SK-N-SH treated with all-trans-retinoic acid at 6 μM for 48 hours (cell line): ENCODE results near the gene BICRAL.

Source experiments
- CSDC2 ChIP-seq: fragments of 250-450 bp; sonication (Bioruptor Pico); IDR thresholded peaks from 2 replicates; pipeline ENCODE4 v1.5.0; 2020; ENCODE audit warnings: mild to moderate bottlenecking, moderate library complexity
- ESRRG ChIP-seq: fragments of 250-450 bp; sonication (Bioruptor Pico); IDR thresholded peaks from 2 replicates; pipeline ENCODE4 v1.6.1; 2021; ENCODE audit warnings: mild to moderate bottlenecking
- PPARA ChIP-seq: fragments of 250-450 bp; sonication (Bioruptor Pico); IDR thresholded peaks from 2 replicates; pipeline ENCODE4 v1.5.0; 2020; ENCODE audit warnings: mild to moderate bottlenecking, borderline replicate concordance
- TSHZ2 ChIP-seq: fragments of 250-450 bp; sonication (Bioruptor Pico); IDR thresholded peaks from 2 replicates; pipeline ENCODE4 v1.5.0; 2020; ENCODE audit warnings: mild to moderate bottlenecking, moderate library complexity

DNA sequence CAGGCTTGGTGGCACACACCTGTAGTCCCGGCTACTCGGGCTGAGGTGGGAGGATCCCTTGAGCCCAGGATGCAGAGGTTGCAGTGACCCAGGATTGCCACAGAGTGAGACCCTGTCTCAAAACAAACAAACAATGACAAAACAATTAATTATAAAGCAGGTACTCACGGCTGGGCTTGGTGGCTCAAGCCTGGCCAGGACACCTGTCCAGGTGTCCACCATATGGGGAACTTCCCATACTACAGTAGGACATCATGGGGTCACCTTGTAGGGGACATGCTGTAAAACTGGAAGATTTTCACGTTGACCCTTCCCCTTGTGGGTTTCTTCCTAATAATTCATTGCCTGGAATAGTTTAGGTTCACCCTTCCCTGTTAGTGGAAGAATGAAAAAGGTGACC lies 66.8 kb downstream of the BICRAL start:
- no peak for TF ChIP-seq TSHZ2
- TF ChIP-seq ESRRG (CRISPR knock-in tag): no peak
- no peak for TF ChIP-seq PPARA (CRISPR knock-in tag)
- no peak for TF ChIP-seq CSDC2 (CRISPR knock-in tag)
